H9 (cell line): ENCODE data around the gene RTN4R. TPM values are rescaled to one million over a fixed set of nuclear protein-coding genes. Genes with fewer than 3 reads are reported as not detected.

Experiments
- DNase-seq: peaks from one replicate; pipeline ENCODE4 v3.0.0-alpha.2; 2017
- H2AFZ ChIP-seq: one replicate; pipeline ENCODE4 v1.6.1; 2013; ENCODE audit warnings: mild to moderate bottlenecking, low read length, control low read depth, moderate library complexity
- H2AK5ac ChIP-seq: 2 replicates; pipeline ENCODE4 v1.6.1; 2013; ENCODE audit warnings: low read length, control low read depth, mixed read lengths; ENCODE audit not compliant: insufficient read length
- H2BK120ac ChIP-seq: one replicate; pipeline ENCODE4 v1.6.1; 2013; ENCODE audit warnings: low read depth, mild to moderate bottlenecking, low read length, control low read depth, inconsistent platforms; ENCODE audit not compliant: poor library complexity, severe bottlenecking
- H2BK12ac ChIP-seq: 2 replicates; pipeline ENCODE4 v1.6.1; 2013; ENCODE audit warnings: low read length, control low read depth, mixed read lengths, low read depth; ENCODE audit not compliant: insufficient read length
- H2BK15ac ChIP-seq: 2 replicates; pipeline ENCODE4 v1.6.1; 2013; ENCODE audit warnings: low read depth, low read length, control low read depth
- H2BK20ac ChIP-seq: one replicate; pipeline ENCODE4 v1.6.1; 2013; ENCODE audit warnings: low read depth, mild to moderate bottlenecking, low read length, control low read depth, inconsistent platforms; ENCODE audit not compliant: poor library complexity, severe bottlenecking
- H2BK5ac ChIP-seq: 2 replicates; pipeline ENCODE4 v1.6.1; 2013; ENCODE audit warnings: low read length, control low read depth, mixed read lengths; ENCODE audit not compliant: insufficient read length
- H3K14ac ChIP-seq: 2 replicates; pipeline ENCODE4 v1.6.1; 2013; ENCODE audit warnings: low read length, control low read depth; ENCODE audit not compliant: insufficient read depth
- H3K18ac ChIP-seq: 2 replicates; pipeline ENCODE4 v1.6.1; 2013; ENCODE audit warnings: low read depth, mild to moderate bottlenecking, mixed read lengths, low read length, control low read depth; ENCODE audit not compliant: insufficient read length
- H3K23ac ChIP-seq: 2 replicates; pipeline ENCODE4 v1.6.1; 2013; ENCODE audit warnings: low read length, control low read depth, mixed read lengths, low read depth; ENCODE audit not compliant: insufficient read length
- H3K23me2 ChIP-seq: 2 replicates; pipeline ENCODE4 v1.6.1; 2013; ENCODE audit warnings: low read depth, mild to moderate bottlenecking, mixed read lengths, low read length, control low read depth; ENCODE audit not compliant: insufficient read length, poor library complexity, severe bottlenecking
- H3K27ac ChIP-seq: 2 replicates; pipeline ENCODE4 v1.5.1; 2013; ENCODE audit warnings: low read length, control low read depth, mixed read lengths, low read depth; ENCODE audit not compliant: insufficient read length
- H3K27me3 ChIP-seq: 2 replicates; pipeline ENCODE4 v1.6.1; 2013; ENCODE audit warnings: low read length, control low read depth, inconsistent platforms; ENCODE audit not compliant: insufficient read depth
- H3K4ac ChIP-seq: 2 replicates; pipeline ENCODE4 v1.6.1; 2013; ENCODE audit warnings: low read depth, mild to moderate bottlenecking, control low read depth, inconsistent platforms, low read length, moderate library complexity
- H3K4me1 ChIP-seq: 2 replicates; pipeline ENCODE4 v1.6.1; 2013; ENCODE audit warnings: low read length, control low read depth, inconsistent platforms; ENCODE audit not compliant: insufficient read depth
- H3K4me2 ChIP-seq: 2 replicates; pipeline ENCODE4 v1.6.1; 2013; ENCODE audit warnings: low read length, control low read depth, mixed read lengths; ENCODE audit not compliant: insufficient read length, insufficient read depth
- H3K56ac ChIP-seq: 2 replicates; pipeline ENCODE4 v1.6.1; 2013; ENCODE audit warnings: low read depth, mild to moderate bottlenecking, mixed read lengths, low read length, control low read depth; ENCODE audit not compliant: insufficient read length
- H3K79me1 ChIP-seq: 2 replicates; pipeline ENCODE4 v1.6.1; 2013; ENCODE audit warnings: low read depth, mild to moderate bottlenecking, moderate library complexity, low read length, control low read depth, inconsistent platforms; ENCODE audit not compliant: insufficient read depth, poor library complexity, severe bottlenecking
- H3K79me2 ChIP-seq: 2 replicates; pipeline ENCODE4 v1.6.1; 2013; ENCODE audit warnings: low read length, control low read depth, inconsistent platforms; ENCODE audit not compliant: insufficient read depth
- H3K9ac ChIP-seq: 2 replicates; pipeline ENCODE4 v1.6.1; 2013; ENCODE audit warnings: low read length, control low read depth, mixed read lengths; ENCODE audit not compliant: insufficient read length; ENCODE audit errors: extremely low read depth
- H3K9me3 ChIP-seq: one replicate; pipeline ENCODE4 v1.6.1; 2013; ENCODE audit warnings: low read depth, low read length, inconsistent platforms; ENCODE audit not compliant: control insufficient read depth
- H3T11ph ChIP-seq: one replicate; pipeline ENCODE4 v1.6.1; 2013; ENCODE audit warnings: mild to moderate bottlenecking, low read length, control low read depth, inconsistent platforms
- H4K20me1 ChIP-seq: one replicate; pipeline ENCODE4 v1.6.1; 2013; ENCODE audit not compliant: control insufficient read depth, insufficient read length, insufficient read depth
- H4K5ac ChIP-seq: 2 replicates; pipeline ENCODE4 v1.6.1; 2013; ENCODE audit warnings: low read depth, mild to moderate bottlenecking, mixed read lengths, low read length, control low read depth; ENCODE audit not compliant: insufficient read length
- H4K8ac ChIP-seq: replicated peaks from 2 replicates; pipeline ENCODE4 v1.6.1; 2013; ENCODE audit warnings: low read length, control low read depth, mixed read lengths, low read depth; ENCODE audit not compliant: insufficient read length
- H4K91ac ChIP-seq: 2 replicates; pipeline ENCODE4 v1.6.1; 2013; ENCODE audit warnings: low read depth, mild to moderate bottlenecking, moderate library complexity, mixed read lengths, low read length, control low read depth; ENCODE audit not compliant: insufficient read length
- H3K27ac Mint-ChIP-seq, 3 experiments: 2 replicates in 2 of 3; 3 replicates in 1 of 3; pipeline ENCODE4 v1.8.0; 2020 to 2021; ENCODE audit warnings: mixed read lengths in 3 of 3, mild to moderate bottlenecking in 1 of 3, moderate library complexity in 1 of 3
- H3K27me3 Mint-ChIP-seq: 2 replicates; pipeline ENCODE4 v1.8.0; 2021; ENCODE audit warnings: low read depth, mild to moderate bottlenecking, moderate library complexity, mixed read lengths
- H3K36me3 Mint-ChIP-seq, 3 experiments: 2 replicates in 2 of 3; 3 replicates in 1 of 3; pipeline ENCODE4 v1.8.0; 2020 to 2021; ENCODE audit warnings: low read depth in 3 of 3, mixed read lengths in 3 of 3; ENCODE audit not compliant: insufficient read depth in 1 of 3
- H3K4me1 Mint-ChIP-seq, 2 experiments: 2 replicates each; pipeline ENCODE4 v1.8.0; 2020; ENCODE audit warnings: mixed read lengths in 2 of 2
- H3K4me3 Mint-ChIP-seq, 2 experiments: 2 replicates in 1 of 2; 3 replicates in 1 of 2; pipeline ENCODE4 v1.8.0; 2020 to 2021; ENCODE audit warnings: mild to moderate bottlenecking in 2 of 2, mixed read lengths in 2 of 2, moderate library complexity in 1 of 2
- H3K9me3 Mint-ChIP-seq, 2 experiments: 2 replicates in 1 of 2; 3 replicates in 1 of 2; pipeline ENCODE4 v1.8.0; 2020; ENCODE audit warnings: mild to moderate bottlenecking in 2 of 2, mixed read lengths in 2 of 2, moderate library complexity in 1 of 2
- CTCF ChIP-seq: fragments of 200-600 bp; sonication (generic); conservative IDR thresholded peaks from 3 replicates; pipeline ENCODE4 v1.8.0; 2021; ENCODE audit warnings: antibody characterized with exemption, mild to moderate bottlenecking
- WGBS: extraction: QIAGEN DNeasy Blood & Tissue Kit; methylation state at CpG from one replicate; pipeline ENCODE4 v1.1.7; 2013; ENCODE audit warnings: missing lambda C conversion rate, low lambda C conversion rate, mixed read lengths; ENCODE audit not compliant: insufficient read length; ENCODE audit errors: extremely low coverage; 5-methylcytosine and 5-hydroxymethylcytosine counted together
- total RNA-seq: library from RNA; stranded (reverse); gene quantifications from 2 replicates; pipeline ENCODE4 v1.2.1, GENCODE V29; 2021

The RTN4R gene
- total RNA-seq, 1 experiment from 2014 or later: 19.0 TPM

- H2BK5ac ChIP-seq: no peak overlapping the region
- no peaks in the 10 kb centered on the region for H3K27me3 ChIP-seq
- no peaks in the 10 kb centered on the region for H3K36me3 Mint-ChIP-seq
- H3K79me1 ChIP-seq: no peaks in the 10 kb centered on the region
- H2BK12ac ChIP-seq: no peak overlapping the region
- H4K8ac ChIP-seq: no peak overlapping the region
- H3K23me2 ChIP-seq: no peaks in the 10 kb centered on the region
- no peak for TF ChIP-seq CTCF
- no peak overlapping the region for H3K4ac ChIP-seq
- no peak overlapping the region for H2AK5ac ChIP-seq
- DNase-seq: no peak
- H3K4me2 ChIP-seq: no peak overlapping the region
- no peak overlapping the region for H4K91ac ChIP-seq
- H2BK120ac ChIP-seq: no peak overlapping the region
- no CpG with 5 or more reads among the region's 11 CpGs for WGBS
- H3K4me3 Mint-ChIP-seq: peak overlapping the region in 1 of 2 experiments; percentile 17; a peak in 1 of 5 replicates
- no peak overlapping the region for H3K27ac ChIP-seq
- peaks cover 17% of the 10 kb centered on the region for H3K27me3 Mint-ChIP-seq
- no peak overlapping the region for H3K23ac ChIP-seq
- no peaks in the 10 kb centered on the region for H4K20me1 ChIP-seq
- no peak overlapping the region for H3K56ac ChIP-seq
- no peaks in the 10 kb centered on the region for H3K9me3 ChIP-seq
- no peaks in the 10 kb centered on the region for H3K79me2 ChIP-seq
- H3T11ph ChIP-seq: no peak overlapping the region
- H2AFZ ChIP-seq: no peak overlapping the region
- H3K14ac ChIP-seq: no peak overlapping the region
- no peak overlapping the region for H2BK20ac ChIP-seq
- H3K18ac ChIP-seq: no peak overlapping the region
- no peak overlapping the region for H3K27ac Mint-ChIP-seq
- H3K4me1 Mint-ChIP-seq: peaks cover 0 to 3% of the 10 kb centered on the region in 2 experiments; a peak in 1 of 4 replicates
- H3K4me1 ChIP-seq: no peaks in the 10 kb centered on the region
- no peak overlapping the region for H2BK15ac ChIP-seq
- no peak overlapping the region for H4K5ac ChIP-seq
- H3K9me3 Mint-ChIP-seq: no peaks in the 10 kb centered on the region
- no peak overlapping the region for H3K9ac ChIP-seq
Measured at GRCh38 chr22:20291604-20292063, 23.5 kb upstream of the RTN4R start.
